ENCODE measurements around the gene CDRT4. TPM values are rescaled to one million over a fixed set of nuclear protein-coding genes. Genes with fewer than 3 reads are reported as not detected.

CDRT4 gene
- total RNA-seq, 1 experiment from 2014 or later = 6.2 TPM

GRCh38 chr17:15431766-15432165 is 35.7 kb downstream of the CDRT4 start:
- intact Hi-C loops (cut with micrococcal nuclease) = no loop called here

GRCh38 chr17:15431196-15431595 is 36.2 kb downstream of the CDRT4 start:
- BruUV-seq (replicated peaks) = no TSS peak
- no peak for ATAC-seq

More at GRCh38 chr17:15431766-15432165, 35.7 kb downstream of the CDRT4 start:
- no peak overlapping the region for H3K4me3 ChIP-seq (replicated peaks in 1 of 2; ENCODE audit: low read depth in 1 of 2, low read length in 2 of 2)
- POLR2A ChIA-PET = no interaction called here
- no peaks in the 10 kb centered on the region; a peak in 1 of 4 replicates for H3K36me3 ChIP-seq (ENCODE audit: control insufficient read depth in 1 of 2, insufficient read depth in 2 of 2, low read length in 2 of 2)
- H4K20me1 ChIP-seq (ENCODE audit: insufficient read depth) = no peaks in the 10 kb centered on the region
- no peaks in the 10 kb centered on the region for H3K79me2 ChIP-seq (ENCODE audit: insufficient read depth, low read length)
- no peaks in the 10 kb centered on the region for H3K9me3 ChIP-seq (ENCODE audit: control insufficient read depth in 1 of 2, insufficient read depth in 1 of 2, low read depth in 1 of 2, low read length in 2 of 2)
- H3K27me3 ChIP-seq (ENCODE audit: insufficient read depth, low read length) = no peaks in the 10 kb centered on the region
- H3K9ac ChIP-seq (ENCODE audit: low read length) = no peak overlapping the region
- no peak for ATAC-seq
- H3K27ac ChIP-seq (ENCODE audit: low read depth, low read length) = no peak overlapping the region
- no peak for DNase-seq (ENCODE audit: low read depth, low spot score)
- H2AFZ ChIP-seq (ENCODE audit: low read depth, low read length, poor library complexity, severe bottlenecking) = no peak overlapping the region
- CTCF ChIA-PET = no interaction called here
- H3K9me2 ChIP-seq (ENCODE audit: insufficient read depth) = no peaks in the 10 kb centered on the region
- RAD21 ChIA-PET (ENCODE audit: low non-redundant PET in 1 of 2, low total read pairs in 2 of 2, uncharacterized antibody in 2 of 2, unreplicated experiment in 2 of 2) = no interaction called here
- no TSS peak for BruUV-seq (replicated peaks)
- H3K4me1 ChIP-seq (ENCODE audit: control insufficient read depth in 1 of 2, insufficient read depth in 2 of 2, low read length in 2 of 2) = peaks cover 0 to 5% of the 10 kb centered on the region in 2 experiments; a peak in 2 of 4 replicates
- TF ChIP-seq YY1 (IDR thresholded peaks at IDR 0.05; ENCODE audit: extremely low read depth, insufficient replicate concordance, low read depth, low read length) = no peak
- TF ChIP-seq POLR2AphosphoS5 (IDR thresholded peaks at IDR 0.05; ENCODE audit: low read depth, low read length) = no peak
- no peak for TF ChIP-seq TCF7L2 (IDR thresholded peaks at IDR 0.05; ENCODE audit: borderline replicate concordance, extremely low read depth, insufficient read depth, insufficient read length)
- no peak for TF ChIP-seq EZH2phosphoT487 (IDR thresholded peaks at IDR 0.05; ENCODE audit: borderline replicate concordance)
- TF ChIP-seq MAX (IDR thresholded peaks at IDR 0.05) = no peak
- TF ChIP-seq ELF1 (IDR thresholded peaks at IDR 0.05; ENCODE audit: borderline replicate concordance, low read depth) = no peak
- TF ChIP-seq ZFX (IDR thresholded peaks at IDR 0.05) = no peak
- TF ChIP-seq RAD21 (IDR thresholded peaks at IDR 0.05; ENCODE audit: low read depth) = no peak
- no peak overlapping the region for H3K4me2 ChIP-seq (ENCODE audit: low read length)

More at GRCh38 chr17:15431196-15431595, 36.2 kb downstream of the CDRT4 start:
- Histone ChIP-seq H2AFZ (ENCODE audit: low read depth, low read length, poor library complexity, severe bottlenecking) (no peak overlapping the region), H3K9me2 (ENCODE audit: insufficient read depth) (no peaks in the 10 kb centered on the region), H3K27me3 (ENCODE audit: insufficient read depth, low read length) (no peaks in the 10 kb centered on the region), H3K36me3 (ENCODE audit: control insufficient read depth in 1 of 2, insufficient read depth in 2 of 2, low read length in 2 of 2) (no peaks in the 10 kb centered on the region; a peak in 1 of 4 replicates), H3K9ac (ENCODE audit: low read length) (no peak overlapping the region), H4K20me1 (ENCODE audit: insufficient read depth) (no peaks in the 10 kb centered on the region), H3K4me1 (ENCODE audit: control insufficient read depth in 1 of 2, insufficient read depth in 2 of 2, low read length in 2 of 2) (no peaks in the 10 kb centered on the region; a peak in 1 of 4 replicates), H3K27ac (ENCODE audit: low read depth, low read length) (no peak overlapping the region), H3K4me2 (ENCODE audit: low read length) (no peak overlapping the region), H3K9me3 (ENCODE audit: control insufficient read depth in 1 of 2, insufficient read depth in 1 of 2, low read depth in 1 of 2, low read length in 2 of 2) (no peaks in the 10 kb centered on the region), H3K79me2 (ENCODE audit: insufficient read depth, low read length) (no peaks in the 10 kb centered on the region), H3K4me3 (replicated peaks in 1 of 2; ENCODE audit: low read depth in 1 of 2, low read length in 2 of 2) (no peak overlapping the region)
- RAD21 ChIA-PET (ENCODE audit: low non-redundant PET in 1 of 2, low total read pairs in 2 of 2, uncharacterized antibody in 2 of 2, unreplicated experiment in 2 of 2) = no interaction called here
- DNase-seq (ENCODE audit: low read depth, low spot score) = no peak
- TF ChIP-seq SP1 (IDR thresholded peaks at IDR 0.05; ENCODE audit: low read depth) = no peak
- no peak for TF ChIP-seq RAD21 (IDR thresholded peaks at IDR 0.05; ENCODE audit: low read depth)
- TF ChIP-seq YY1 (IDR thresholded peaks at IDR 0.05; ENCODE audit: extremely low read depth, insufficient replicate concordance, low read depth, low read length) = no peak
- TF ChIP-seq ZFX (IDR thresholded peaks at IDR 0.05) = no peak
- no peak for TF ChIP-seq POLR2A (IDR thresholded peaks at IDR 0.05; ENCODE audit: borderline replicate concordance, extremely low read depth, insufficient read depth, insufficient read length)
- TF ChIP-seq, protein P1, sequence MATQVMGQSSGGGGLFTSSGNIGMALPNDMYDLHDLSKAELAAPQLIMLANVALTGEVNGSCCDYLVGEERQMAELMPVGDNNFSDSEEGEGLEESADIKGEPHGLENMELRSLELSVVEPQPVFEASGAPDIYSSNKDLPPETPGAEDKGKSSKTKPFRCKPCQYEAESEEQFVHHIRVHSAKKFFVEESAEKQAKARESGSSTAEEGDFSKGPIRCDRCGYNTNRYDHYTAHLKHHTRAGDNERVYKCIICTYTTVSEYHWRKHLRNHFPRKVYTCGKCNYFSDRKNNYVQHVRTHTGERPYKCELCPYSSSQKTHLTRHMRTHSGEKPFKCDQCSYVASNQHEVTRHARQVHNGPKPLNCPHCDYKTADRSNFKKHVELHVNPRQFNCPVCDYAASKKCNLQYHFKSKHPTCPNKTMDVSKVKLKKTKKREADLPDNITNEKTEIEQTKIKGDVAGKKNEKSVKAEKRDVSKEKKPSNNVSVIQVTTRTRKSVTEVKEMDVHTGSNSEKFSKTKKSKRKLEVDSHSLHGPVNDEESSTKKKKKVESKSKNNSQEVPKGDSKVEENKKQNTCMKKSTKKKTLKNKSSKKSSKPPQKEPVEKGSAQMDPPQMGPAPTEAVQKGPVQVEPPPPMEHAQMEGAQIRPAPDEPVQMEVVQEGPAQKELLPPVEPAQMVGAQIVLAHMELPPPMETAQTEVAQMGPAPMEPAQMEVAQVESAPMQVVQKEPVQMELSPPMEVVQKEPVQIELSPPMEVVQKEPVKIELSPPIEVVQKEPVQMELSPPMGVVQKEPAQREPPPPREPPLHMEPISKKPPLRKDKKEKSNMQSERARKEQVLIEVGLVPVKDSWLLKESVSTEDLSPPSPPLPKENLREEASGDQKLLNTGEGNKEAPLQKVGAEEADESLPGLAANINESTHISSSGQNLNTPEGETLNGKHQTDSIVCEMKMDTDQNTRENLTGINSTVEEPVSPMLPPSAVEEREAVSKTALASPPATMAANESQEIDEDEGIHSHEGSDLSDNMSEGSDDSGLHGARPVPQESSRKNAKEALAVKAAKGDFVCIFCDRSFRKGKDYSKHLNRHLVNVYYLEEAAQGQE (IDR thresholded peaks at IDR 0.05; ENCODE audit: low read depth) = no peak
- TF ChIP-seq FOSL1 (IDR thresholded peaks at IDR 0.05; ENCODE audit: low read depth) = no peak
- no peak for TF ChIP-seq EZH2 (IDR thresholded peaks at IDR 0.05)
- no peak for TF ChIP-seq MAX (IDR thresholded peaks at IDR 0.05)
- TF ChIP-seq ELF1 (IDR thresholded peaks at IDR 0.05; ENCODE audit: borderline replicate concordance, low read depth) = no peak
- TF ChIP-seq ZNF274 (IDR thresholded peaks at IDR 0.05; ENCODE audit: low read depth, low read length) = no peak
- TF ChIP-seq EZH2phosphoT487 (IDR thresholded peaks at IDR 0.05; ENCODE audit: borderline replicate concordance) = no peak
- no peak for TF ChIP-seq EGR1 (IDR thresholded peaks at IDR 0.05; ENCODE audit: low read depth)
- no peak for TF ChIP-seq CBX3 (IDR thresholded peaks at IDR 0.05; ENCODE audit: low read depth)
- intact Hi-C loops (cut with micrococcal nuclease) = no loop called here
- CTCF ChIA-PET = no interaction called here
- POLR2A ChIA-PET = no interaction called here

Measured in HCT116 (cell line).